Mucosa of descending colon (tissue), 3 donors: Measurements from ENCODE around the gene ACIN1. TPM values are rescaled to one million over a fixed set of nuclear protein-coding genes. Genes with fewer than 3 reads are reported as not detected.

ENCODE experiments used
- ATAC-seq: fragments of 200-7000 bp; cut with Tn5 transposase; one replicate; pipeline ENCODE4 v1.9.1; 2020; ENCODE audit warnings: mild to moderate bottlenecking, moderate library complexity
- DNase-seq, 3 donors: peaks; one replicate each; pipeline ENCODE4 v3.0.0-alpha.2; 2020
- H3K36me3 ChIP-seq: fragments of 200-600 bp; one replicate; pipeline ENCODE4 v1.8.0; 2021; ENCODE audit warnings: low read depth, mild to moderate bottlenecking
- H3K4me1 ChIP-seq: fragments of 200-600 bp; one replicate; pipeline ENCODE4 v1.8.0; 2021; ENCODE audit warnings: low read depth, mild to moderate bottlenecking
- H3K4me3 ChIP-seq: fragments of 200-600 bp; one replicate; pipeline ENCODE4 v1.8.0; 2021; ENCODE audit warnings: mild to moderate bottlenecking
- H3K9me3 ChIP-seq: fragments of 200-600 bp; one replicate; pipeline ENCODE4 v1.8.0; 2021; ENCODE audit warnings: mild to moderate bottlenecking
- intact Hi-C, 2 donors: fragments of 100-400 bp; cut with DNase I in 1 of 2; cut with micrococcal nuclease in 1 of 2; formaldehyde crosslinking; loops; one replicate each; pipeline versions ENCODE4 v1.11.0 to v1.11.1; 2022; cut with DNase I, micrococcal nuclease
- total RNA-seq, 3 donors: library from RNA; stranded (reverse); fragmentation: NEBNext Ultra II Directional in 2 of 3; extraction: Animal tissue kit (Norgen Biotek cat#: 25700) in 2 of 3; gene quantifications; one replicate each; pipeline versions ENCODE4 v1.2.1 to v1.2.4, GENCODE V29; 2021 to 2023
- TF ChIP-seq, protein P1 (sequence below): fragments of 200-600 bp; IDR thresholded peaks from one replicate; pipeline ENCODE4 v1.8.0; 2022; ENCODE audit warnings: antibody characterized with exemption, mild to moderate bottlenecking
- donor health status: DM: no; HTN: no; CAD: no; lungs with moderate emphysema.
- donor health status: DM: no; HTN: no; CAD: no.
- donor health status: DM: no; HTN: yes; CAD: no.

ACIN1 gene
- total RNA-seq, 3 donors from 2014 or later: 143 to 172 (median 170) TPM

DNA sequence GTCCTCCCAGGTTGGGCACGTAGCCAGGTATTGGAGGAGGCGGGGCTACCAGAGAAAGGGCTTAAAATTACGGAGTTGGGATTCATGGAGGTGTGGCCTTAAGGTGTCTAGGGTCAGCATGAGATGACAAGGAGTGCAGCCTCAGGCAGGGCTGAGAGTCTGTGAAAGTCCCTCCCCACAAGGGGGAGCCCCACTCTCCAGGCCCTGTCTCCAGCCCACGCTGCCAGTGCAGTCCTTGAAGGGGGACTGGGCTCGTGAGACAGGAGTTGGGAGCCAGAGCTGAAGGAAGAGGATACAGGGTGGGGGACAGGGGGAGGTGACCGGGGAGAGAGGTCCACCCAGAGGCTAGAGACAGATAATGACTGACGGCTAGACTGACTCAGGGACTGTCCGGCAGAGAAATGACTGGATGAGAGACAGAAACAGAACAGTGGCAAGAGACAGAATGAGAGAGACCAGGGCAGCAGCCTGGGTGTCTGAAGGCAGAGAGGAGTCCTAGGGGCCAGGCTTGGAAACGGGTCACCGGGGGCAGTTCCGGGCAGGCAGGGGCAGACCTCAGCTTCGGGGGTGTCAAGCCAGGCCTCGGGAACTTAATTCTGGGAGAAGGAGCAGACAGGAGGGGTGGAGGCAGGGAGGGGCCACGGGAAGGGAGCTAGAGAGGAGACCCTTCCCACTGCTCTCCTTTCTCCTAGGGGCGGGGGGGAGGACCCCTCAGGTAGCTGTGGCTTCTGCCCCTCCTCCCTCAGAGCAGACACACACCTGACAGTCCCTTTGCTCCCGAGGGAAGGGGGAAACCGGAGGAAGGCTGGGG, 38.6 kb downstream of the ACIN1 start:
- intact Hi-C loops: loop anchor here in 1 of 2 donors (5.0 kb wide), 1 partner anchor 69 kb away; no protein-coding TSS in a partner anchor

DNA sequence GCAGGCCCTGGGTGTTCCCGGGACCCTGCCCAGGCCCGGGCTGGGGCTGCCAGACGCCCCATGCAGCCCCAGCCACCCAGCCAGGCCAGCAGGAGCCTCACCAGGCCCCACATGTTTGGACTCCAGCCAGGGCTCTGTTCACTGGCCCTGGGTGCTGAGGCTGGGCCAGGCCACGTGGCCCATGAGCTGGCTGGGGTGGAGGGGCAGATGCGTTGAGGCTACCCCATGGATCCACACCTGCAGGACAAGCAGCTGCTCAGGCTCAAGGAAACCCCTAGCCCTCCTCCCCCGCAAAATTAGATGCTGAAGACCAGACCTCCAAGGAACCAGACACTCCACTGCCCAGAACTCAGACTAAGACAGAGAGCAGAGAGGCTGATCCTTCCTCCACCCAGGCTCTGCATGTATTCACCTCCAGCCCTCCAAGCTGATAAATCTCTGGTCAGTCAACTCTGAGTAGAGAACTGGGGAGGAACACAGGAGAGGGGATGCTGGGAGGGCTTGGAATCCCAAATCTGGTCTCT, 39.3 kb downstream of the ACIN1 start:
- H3K36me3 ChIP-seq: peaks cover 3% of the 10 kb centered on the region
- ATAC-seq (no peak), DNase-seq (no peak)
- H3K4me3 ChIP-seq: no peak overlapping the region
- TF ChIP-seq, protein P1, sequence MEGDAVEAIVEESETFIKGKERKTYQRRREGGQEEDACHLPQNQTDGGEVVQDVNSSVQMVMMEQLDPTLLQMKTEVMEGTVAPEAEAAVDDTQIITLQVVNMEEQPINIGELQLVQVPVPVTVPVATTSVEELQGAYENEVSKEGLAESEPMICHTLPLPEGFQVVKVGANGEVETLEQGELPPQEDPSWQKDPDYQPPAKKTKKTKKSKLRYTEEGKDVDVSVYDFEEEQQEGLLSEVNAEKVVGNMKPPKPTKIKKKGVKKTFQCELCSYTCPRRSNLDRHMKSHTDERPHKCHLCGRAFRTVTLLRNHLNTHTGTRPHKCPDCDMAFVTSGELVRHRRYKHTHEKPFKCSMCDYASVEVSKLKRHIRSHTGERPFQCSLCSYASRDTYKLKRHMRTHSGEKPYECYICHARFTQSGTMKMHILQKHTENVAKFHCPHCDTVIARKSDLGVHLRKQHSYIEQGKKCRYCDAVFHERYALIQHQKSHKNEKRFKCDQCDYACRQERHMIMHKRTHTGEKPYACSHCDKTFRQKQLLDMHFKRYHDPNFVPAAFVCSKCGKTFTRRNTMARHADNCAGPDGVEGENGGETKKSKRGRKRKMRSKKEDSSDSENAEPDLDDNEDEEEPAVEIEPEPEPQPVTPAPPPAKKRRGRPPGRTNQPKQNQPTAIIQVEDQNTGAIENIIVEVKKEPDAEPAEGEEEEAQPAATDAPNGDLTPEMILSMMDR: no peak
- peaks cover 12% of the 10 kb centered on the region for H3K4me1 ChIP-seq
- intact Hi-C loops: loop anchor here in 1 of 2 donors (5.0 kb wide), 1 partner anchor 68 kb away; no protein-coding TSS in a partner anchor
- no peaks in the 10 kb centered on the region for H3K9me3 ChIP-seq

More for the DNA sequence above, 38.6 kb downstream of the ACIN1 start:
- Histone ChIP-seq H3K4me3 (no peak overlapping the region), H3K9me3 (no peaks in the 10 kb centered on the region), H3K36me3 (peaks cover 9% of the 10 kb centered on the region), H3K4me1 (peaks cover 12% of the 10 kb centered on the region)
- ATAC-seq (peak; percentile 66), DNase-seq (peak in 2 of 3 donors; percentile 75 to 79)
- TF ChIP-seq, protein P1: peak; percentile 77

DNA sequence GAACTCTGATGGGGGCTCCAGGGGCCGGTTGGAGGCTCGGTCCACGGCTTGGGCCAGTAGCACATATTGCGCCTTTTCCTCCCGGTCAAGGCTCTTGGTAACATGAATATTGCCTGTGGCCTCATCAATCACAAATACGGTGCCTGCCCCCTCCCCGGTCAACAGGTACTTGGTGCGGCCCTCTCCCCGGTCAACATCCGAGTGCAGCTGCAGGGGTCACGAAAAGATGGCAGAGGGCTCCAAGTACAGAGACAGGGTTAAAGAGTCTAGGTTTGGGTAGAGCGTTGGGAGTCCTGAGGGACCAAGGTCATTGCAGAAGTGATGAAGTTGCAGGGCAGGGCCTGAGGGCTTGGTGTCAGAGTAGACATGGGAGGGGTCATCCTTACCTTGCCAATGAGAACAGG, 39.8 kb downstream of the ACIN1 start:
- H3K9me3 ChIP-seq: no peaks in the 10 kb centered on the region
- no peak for DNase-seq
- TF ChIP-seq, protein P1: no peak
- no peak for ATAC-seq
- peaks cover 12% of the 10 kb centered on the region for H3K4me1 ChIP-seq
- intact Hi-C loops: loop anchor here in 1 of 2 donors (5.0 kb wide), 1 partner anchor 68 kb away; no protein-coding TSS in a partner anchor
- H3K36me3 ChIP-seq: no peaks in the 10 kb centered on the region
- H3K4me3 ChIP-seq: no peak overlapping the region

DNA sequence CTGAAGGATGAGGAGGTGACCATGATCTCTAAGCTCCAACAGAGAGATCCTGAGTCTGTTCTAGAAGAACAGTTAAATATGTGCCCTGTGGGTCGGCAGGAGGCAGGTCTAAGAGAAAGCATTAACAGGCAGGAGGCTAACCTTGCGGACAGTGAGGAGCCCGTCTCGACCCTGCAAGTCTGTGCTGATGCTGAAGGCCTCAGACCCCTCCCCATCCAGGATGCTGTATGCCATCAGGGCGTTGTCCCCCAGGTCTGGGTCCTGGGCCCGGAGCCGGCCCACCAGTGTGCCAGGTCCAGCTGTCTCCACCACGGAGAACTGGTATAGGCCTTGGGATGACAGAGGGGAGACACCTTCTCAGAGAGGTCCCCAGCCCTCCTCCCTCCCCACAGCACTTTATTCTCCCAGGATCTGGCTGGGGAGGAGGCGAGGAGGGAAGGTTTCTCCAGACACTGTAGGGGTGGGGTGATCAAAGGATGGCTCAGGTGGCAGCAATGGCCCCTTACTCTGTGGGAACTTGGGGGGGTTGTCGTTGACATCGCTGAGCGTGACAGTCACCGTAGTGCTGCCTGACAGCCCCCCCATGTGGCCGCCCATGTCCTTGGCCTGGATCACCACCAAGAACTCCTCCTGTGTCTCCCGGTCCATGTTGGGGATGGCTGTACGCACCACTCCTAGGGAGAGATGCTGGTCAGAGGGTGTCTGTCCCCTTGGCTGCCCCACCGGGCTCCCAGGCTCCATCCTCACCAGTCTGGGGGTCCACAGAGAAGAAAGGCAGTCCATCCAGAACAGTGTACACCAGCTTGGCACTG, 40.7 kb downstream of the ACIN1 start:
- TF ChIP-seq, protein P1: no peak
- H3K4me1 ChIP-seq: peaks cover 12% of the 10 kb centered on the region
- H3K4me3 ChIP-seq: no peak overlapping the region
- no peak for DNase-seq
- ATAC-seq: no peak
- intact Hi-C loops: no loop called here
- H3K9me3 ChIP-seq: no peaks in the 10 kb centered on the region
- H3K36me3 ChIP-seq: no peaks in the 10 kb centered on the region

DNA sequence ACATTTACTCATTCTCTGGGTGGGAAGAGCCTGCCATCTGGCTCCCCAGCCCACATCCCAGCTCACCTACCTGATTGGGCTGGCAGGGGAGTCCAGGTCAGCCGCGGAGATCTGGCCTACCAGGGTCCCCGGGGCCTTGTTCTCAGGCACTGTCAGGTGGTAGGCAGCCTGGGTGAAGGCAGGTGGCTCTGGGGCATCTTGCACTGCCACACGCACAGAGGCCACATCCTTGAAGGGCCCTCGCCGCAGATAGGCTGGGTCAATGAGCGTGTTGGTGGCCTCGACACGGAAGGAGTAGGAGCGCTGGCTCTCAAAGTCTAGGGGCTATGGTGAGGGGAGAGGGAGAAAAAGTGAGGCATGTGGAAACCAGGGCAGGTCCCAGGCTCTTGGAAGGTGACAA, 41.5 kb downstream of the ACIN1 start:
- peaks cover 12% of the 10 kb centered on the region for H3K4me1 ChIP-seq
- DNase-seq: no peak
- TF ChIP-seq, protein P1: no peak
- no peak overlapping the region for H3K4me3 ChIP-seq
- no peaks in the 10 kb centered on the region for H3K36me3 ChIP-seq
- ATAC-seq: no peak
- intact Hi-C loops: no loop called here
- H3K9me3 ChIP-seq: no peaks in the 10 kb centered on the region
